ENCODE measurements around the gene FAXDC2. TPM values are rescaled to one million over a fixed set of nuclear protein-coding genes. Genes with fewer than 3 reads are reported as not detected.
A peak's percentile ranks its signal among the peaks of the same experiment; 100 is the strongest.

FAXDC2 gene
- total and polyA plus RNA-seq, 2 of the 13 experiments (the other 11 are each of a cell fraction or from before 2014, with no cell fraction given), result 4.7 to 58.8 TPM

- TF ChIP-seq CREB3 (CRISPR knock-in tag; IDR thresholded peaks at IDR 0.05), result no peak
- TF ChIP-seq BHLHE40 (IDR thresholded peaks at IDR 0.05; ENCODE audit: low read length), result no peak
- peak; percentile 69; the same call in 1 of the 2 replicates for TF ChIP-seq IRF2 (CRISPR knock-in tag; IDR thresholded peaks at IDR 0.05)
- no peak; the same call in 1 of the 2 replicates for TF ChIP-seq ZBTB44 (CRISPR knock-in tag; IDR thresholded peaks at IDR 0.05)
- TF ChIP-seq HOXA5 (CRISPR knock-in tag; IDR thresholded peaks at IDR 0.05), result no peak; the same call in 1 of the 2 replicates
- no peak for TF ChIP-seq ZNF543 (CRISPR knock-in tag; IDR thresholded peaks at IDR 0.05)
- TF ChIP-seq RBFOX2 (IDR thresholded peaks at IDR 0.05; ENCODE audit: low read depth, low read length), result no peak
- TF ChIP-seq JUN (CRISPR knock-in tag; IDR thresholded peaks at IDR 0.05), result 0 out of 2 replicates have a peak, but pooled peaks have one; percentile 42
- TF ChIP-seq ATF4 (CRISPR knock-in tag; IDR thresholded peaks at IDR 0.05), result peak in 1 of 2 experiments; percentile 36; a peak in 1 of 4 replicates
- no peak for TF ChIP-seq ZNF142 (CRISPR knock-in tag; IDR thresholded peaks at IDR 0.05)
- TF ChIP-seq PTBP1 (IDR thresholded peaks at IDR 0.05; ENCODE audit: low read depth, low read length, poor library complexity, severe bottlenecking), result no peak
- no peak for TF ChIP-seq ZNF589 (CRISPR knock-in tag; conservative IDR thresholded peaks at IDR 0.05)
- TF ChIP-seq ZNF512 (CRISPR knock-in tag; IDR thresholded peaks at IDR 0.05), result no peak
- peak; percentile 93 for TF ChIP-seq HMG20B (CRISPR knock-in tag; conservative IDR thresholded peaks at IDR 0.05)
- TF ChIP-seq ZNF605 (CRISPR knock-in tag; IDR thresholded peaks at IDR 0.05), result no peak
- TF ChIP-seq NFRKB (IDR thresholded peaks at IDR 0.05), result no peak
- TF ChIP-seq ZNF562 (CRISPR knock-in tag; IDR thresholded peaks at IDR 0.05; ENCODE audit: borderline replicate concordance), result no peak
- peak; percentile 64 for TF ChIP-seq JARID2 (CRISPR knock-in tag; IDR thresholded peaks at IDR 0.05; ENCODE audit: insufficient replicate concordance)
Observed at GRCh38 chr5:154842689-154843530, 7.5 kb downstream of the FAXDC2 start (continued).

Data from HepG2 (cell line).